HG02852 (cell line): ENCODE data around the gene TBC1D9B.
A peak's percentile ranks its signal among the peaks of the same experiment; 100 is the strongest.

Source experiments
- ATAC-seq: cut with Tn5 transposase; IDR thresholded peaks from one replicate; pipeline ENCODE4 v1.9.1; 2021; ENCODE audit warnings: mild to moderate bottlenecking, moderate library complexity; ENCODE audit not compliant: unreplicated experiment

The TBC1D9B gene

DNA sequence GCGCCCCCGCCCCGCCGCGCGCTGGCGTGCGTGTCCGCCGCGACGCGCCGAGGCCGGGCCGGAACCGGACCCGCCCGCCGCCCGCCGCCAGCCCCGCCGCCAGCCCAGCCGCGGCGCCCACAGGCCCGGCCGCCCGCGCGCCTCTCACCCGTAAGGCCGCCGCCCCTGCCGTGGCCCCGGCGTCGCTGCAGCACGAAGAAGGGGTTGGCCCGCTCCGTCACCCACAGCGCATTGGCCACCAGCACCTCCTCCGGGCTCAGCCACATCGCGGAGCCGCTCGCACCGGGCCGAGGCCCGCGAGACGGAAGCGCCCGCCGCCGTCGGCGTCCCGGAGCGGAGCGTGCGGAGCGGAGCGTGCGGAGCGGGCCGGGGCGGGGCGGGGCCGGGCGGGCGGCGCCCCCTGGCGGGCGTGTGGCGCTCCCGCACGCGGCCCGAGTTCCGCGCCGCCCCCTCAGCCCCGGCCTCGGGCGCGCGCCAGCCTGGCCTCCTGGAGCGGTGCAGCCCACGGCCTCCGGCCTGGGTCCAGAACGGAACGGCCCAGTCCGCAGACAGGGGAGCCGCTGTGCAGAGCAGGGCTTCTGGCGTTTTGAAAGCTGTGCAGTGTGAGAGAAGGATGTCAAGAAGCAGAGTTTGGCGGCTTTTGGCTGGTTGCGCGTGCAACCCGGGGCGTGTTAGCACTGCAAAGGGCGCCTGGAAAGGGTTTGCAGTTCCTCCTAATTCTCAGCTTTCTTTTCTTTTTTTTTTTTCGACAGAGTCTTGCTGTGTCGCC lies at the start of gene TBC1D9B:
Gene TBC1D9B (minus strand): TSS at position 342 of the 769 bp plus-strand sequence. CDS start 76 bp downstream, at position 266.
- peak; percentile 86 for ATAC-seq

DNA sequence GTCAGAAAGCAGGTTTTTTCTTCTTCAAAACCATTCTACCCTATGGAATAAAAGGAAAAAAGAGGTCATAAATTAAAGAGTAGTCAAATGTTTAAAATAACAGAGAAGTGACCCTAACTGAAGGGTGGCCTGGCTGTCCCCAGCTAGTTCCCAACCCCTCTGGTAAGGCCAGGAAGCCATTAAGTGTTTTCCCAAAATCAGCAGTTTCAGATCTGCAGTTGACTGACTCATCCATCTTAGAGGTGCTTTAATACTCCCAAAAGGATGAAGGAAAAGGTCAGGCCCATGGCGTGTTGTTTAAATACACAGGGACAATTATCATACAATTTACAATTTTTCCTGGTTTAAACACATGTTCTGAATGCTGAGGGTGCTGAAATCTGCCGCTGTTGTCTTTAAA lies 47.9 kb upstream of the TBC1D9B start:
- ATAC-seq, result no peak

DNA sequence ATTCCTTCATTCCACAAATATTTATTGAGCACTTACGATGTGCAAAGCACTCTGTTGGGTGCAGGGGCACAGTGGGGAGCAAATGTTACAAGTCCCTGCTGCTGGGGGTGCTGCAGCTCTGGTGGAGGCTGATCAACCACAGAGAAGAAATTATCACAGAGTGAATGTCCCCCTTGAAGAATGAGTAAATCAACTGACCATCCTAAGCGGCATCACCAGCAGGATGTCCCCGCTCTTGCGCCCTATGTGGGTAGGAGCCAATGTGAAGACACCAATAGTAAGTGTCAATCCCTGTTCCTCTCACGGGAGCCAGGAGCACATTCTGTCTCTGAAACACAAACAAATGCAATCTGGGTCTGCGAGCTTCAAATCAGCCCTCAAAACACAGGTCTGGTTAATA lies 47.4 kb upstream of the TBC1D9B start:
- ATAC-seq, result no peak

DNA sequence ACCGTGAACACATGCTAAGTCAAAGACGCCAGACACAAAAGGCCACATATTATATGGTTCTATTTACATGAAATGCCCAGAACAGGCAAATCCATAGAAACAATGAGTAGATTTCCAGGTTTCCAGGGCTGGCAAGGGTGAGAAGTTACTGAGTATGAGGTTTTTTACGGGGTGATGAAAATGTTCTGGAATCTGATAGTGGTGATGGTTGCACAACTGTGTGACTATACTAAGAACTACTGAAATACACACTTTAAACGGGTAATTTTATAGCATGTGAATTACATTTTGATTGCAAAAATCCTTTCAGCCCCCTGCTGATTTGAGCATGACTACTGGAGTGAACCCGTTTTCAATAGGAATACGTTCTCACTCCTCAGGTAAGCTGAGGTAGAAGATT lies 46.7 kb upstream of the TBC1D9B start:
- no peak for ATAC-seq

DNA sequence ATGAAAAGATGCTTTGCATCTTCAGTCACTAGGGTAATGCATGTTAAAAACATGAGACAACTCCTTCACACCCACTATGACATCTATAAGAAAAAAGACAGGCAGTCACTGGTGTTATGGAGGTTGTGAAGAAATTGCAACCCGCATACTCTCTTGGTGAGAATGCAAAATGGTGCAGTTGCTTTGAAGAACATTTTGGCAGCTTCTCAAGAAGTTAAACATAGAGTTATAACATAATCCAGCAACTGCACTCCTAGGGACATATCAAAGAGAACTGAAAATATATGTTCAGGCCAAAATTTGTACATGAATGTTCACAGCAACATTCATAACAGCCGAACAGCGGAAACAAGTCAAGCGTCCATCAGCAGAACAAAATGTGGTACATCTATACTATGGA lies 46.3 kb upstream of the TBC1D9B start:
- ATAC-seq, result no peak

- ATAC-seq, result no peak
Measured at GRCh38 chr5:179936976-179937681, 29.4 kb upstream of the TBC1D9B start.

- ATAC-seq, result no peak
Measured at GRCh38 chr5:179930788-179931473, 23.2 kb upstream of the TBC1D9B start.

- ATAC-seq, result no peak
Measured at GRCh38 chr5:179927824-179928223, 20.1 kb upstream of the TBC1D9B start.

- no peak for ATAC-seq
Measured at GRCh38 chr5:179926657-179927056, 19.0 kb upstream of the TBC1D9B start.

DNA sequence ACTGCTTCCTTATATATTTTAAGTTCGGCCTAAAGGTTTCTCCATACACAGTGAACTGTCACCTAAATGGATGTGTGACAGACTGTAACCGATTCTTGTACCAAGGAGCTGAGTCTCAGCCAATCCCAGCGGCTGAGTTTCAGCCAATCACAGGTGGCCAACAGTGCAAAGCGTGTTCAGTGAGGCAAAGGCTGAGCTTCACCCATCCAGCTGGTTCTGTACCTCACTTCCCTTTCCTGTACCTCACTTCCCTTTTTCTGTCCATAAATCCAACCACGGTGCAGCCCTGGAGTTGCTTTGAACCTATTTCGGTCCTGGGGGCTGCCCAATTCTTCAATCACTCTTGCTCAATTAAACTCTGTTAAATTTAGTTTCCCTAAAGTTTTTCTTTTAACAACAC lies 15.7 kb upstream of the TBC1D9B start:
- ATAC-seq, result no peak

DNA sequence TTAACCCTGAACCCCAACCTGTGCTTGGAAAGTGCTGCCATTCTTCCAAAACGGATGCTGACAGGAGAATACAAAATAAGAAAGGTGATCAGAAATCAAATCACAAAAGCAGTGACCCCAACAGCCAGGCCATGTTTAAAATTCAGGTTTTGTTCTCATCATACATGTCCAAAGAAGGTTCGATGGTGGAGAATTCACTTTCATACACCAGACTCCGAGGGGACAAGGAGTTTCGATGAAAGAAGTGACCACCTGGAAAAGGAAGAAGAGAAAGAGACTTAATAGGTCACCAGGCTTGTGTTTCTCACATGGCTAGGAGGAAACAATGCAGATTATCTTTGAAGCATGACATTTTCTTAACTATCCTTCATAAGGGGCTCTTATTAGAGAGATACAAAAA lies 12.5 kb upstream of the TBC1D9B start:
- no peak for ATAC-seq

- ATAC-seq, result no peak
Measured at GRCh38 chr5:179919487-179920060, 11.9 kb upstream of the TBC1D9B start.

DNA sequence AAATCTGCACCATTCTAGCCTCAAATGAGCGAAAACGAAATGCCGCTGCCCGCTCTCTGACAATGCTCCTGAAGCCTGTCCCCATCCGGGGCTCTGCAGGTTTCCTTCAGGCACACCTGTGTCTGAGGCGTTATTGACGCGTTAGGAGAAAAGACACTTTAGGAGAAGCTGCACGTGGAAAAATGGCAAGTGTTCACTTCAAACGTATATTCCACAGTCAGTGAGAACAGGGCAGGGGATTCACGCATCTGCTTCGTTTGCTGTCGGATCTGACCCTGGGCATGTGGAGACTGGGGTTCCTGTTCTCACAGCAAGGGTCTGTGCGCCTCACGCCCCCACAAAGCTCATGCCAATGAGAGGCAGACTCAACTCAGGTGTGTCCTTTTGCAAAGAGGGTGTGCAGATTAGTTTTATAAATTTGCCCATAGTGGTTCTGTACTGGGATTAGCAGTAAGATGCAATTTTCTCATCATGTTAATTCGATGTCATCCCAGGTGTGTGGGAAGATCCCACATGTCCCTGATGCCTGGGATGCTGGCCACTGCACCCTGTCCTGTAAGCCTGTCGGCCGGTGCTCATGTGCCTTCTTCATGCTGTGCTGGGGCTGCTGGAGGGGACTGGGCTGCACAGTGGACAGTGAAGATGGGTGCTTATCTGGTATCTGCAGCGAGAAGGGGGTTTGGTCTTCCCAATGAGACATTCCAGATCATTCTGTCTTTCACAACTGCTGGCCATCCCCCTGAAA lies 11.2 kb upstream of the TBC1D9B start:
- ATAC-seq, result no peak

GRCh38 chr5:179916523-179916922 lies 8.8 kb upstream of the TBC1D9B start:
- no peak for ATAC-seq

DNA sequence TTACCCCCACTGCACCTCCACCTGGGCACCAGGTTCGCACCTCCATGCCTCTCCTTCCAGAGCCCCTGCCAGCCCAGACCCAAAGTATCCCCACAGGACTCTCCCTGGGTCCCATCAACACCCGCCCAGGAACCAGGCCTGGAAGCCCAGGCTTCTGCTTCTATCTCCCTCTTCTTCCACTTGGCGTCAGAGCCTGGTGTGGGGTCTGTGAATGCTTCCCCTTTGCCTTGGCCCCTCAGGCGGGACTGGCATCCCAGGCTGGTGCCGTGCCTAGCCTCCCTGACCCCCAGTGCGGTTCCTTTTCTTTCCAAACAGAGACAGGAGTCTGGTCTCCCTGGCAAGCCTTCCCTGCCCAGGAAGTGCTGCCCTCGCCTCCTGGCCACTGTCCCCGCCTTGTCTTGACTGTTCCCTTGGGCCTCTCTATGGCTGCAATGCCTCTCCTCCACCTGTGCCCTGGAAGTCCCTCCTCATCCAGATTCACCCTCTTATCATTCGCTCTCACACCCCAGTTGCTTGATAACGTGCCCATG lies 7.8 kb upstream of the TBC1D9B start:
- ATAC-seq, result no peak

DNA sequence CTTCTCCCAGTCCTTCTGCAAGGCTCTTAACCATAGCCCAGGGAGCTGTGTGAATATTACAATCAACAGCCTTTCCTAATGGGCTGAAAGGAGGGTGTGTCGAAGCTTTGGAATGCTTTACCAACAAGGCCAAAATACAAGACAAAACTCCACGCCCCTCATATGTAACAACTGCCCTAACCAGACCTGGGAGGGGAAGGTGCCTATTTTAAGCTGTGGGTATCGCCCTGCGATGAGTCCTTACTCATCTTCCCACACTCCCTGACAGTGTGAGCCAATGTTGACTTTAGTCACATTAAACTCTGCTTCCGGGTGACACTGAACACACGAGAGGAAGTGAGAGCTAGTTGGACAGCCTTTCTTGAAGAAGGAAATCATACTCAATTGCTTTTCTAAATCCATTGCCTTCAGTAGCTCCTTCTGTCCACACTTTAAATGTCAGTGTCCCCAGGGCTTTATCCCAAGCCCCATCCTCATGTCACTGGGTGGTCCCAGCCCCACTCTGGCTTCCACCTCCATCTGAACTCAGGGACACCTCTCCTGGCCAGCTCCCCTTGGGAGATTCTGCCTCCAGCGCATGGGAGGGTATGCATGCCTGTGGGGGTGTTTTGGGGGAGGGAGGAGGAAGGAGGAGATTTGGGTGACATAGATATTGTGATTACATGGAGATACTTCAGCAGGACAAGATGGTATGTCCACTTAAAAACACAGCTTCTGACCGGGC lies 6.5 kb upstream of the TBC1D9B start:
- ATAC-seq, result no peak

DNA sequence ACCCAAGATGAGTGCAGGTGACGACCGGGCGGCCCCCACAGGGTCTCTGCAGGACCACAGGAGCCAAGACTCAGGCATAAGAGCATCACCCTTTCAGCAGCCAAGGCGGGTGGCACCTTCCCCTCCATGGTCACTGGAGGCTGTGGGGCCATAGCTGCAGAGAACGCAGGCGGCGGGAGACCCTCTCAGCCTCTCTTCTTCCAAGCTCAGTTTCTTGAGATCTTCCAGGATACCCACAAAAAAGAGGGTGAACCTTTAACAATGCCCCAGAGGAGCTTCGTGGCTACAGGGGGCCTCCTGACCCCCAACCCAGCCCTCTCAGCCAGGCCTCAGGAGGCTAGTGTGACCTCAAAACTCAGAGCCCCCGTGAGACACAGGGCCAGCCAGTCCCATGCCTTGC lies 5.8 kb upstream of the TBC1D9B start:
- no peak for ATAC-seq

GRCh38 chr5:179912951-179913350 lies 5.3 kb upstream of the TBC1D9B start:
- no peak for ATAC-seq

DNA sequence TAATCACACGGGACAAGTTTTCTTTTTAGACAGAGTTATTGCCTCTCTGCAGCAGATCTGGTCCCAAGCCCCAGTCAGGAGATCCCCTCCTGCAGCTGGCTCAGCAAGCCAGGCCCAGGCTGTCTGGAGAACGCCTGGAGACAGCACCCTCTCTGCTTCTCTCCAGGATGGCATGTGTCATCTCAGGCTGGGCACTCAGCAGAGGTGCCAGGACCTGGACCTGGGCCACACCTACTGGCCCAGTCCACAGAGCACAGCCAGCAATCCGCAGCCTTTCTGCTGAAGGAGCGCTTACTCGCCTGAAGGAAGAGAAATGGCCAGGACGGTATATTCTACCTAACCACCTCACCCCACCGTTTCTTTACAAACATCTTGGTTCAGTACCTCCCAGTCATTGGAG lies 4.7 kb upstream of the TBC1D9B start:
- ATAC-seq, result no peak

GRCh38 chr5:179909224-179909623 lies 1.5 kb upstream of the TBC1D9B start:
- no peak for ATAC-seq
